Measurements from ENCODE around the gene SLC18A3.

Gene SLC18A3

DNA sequence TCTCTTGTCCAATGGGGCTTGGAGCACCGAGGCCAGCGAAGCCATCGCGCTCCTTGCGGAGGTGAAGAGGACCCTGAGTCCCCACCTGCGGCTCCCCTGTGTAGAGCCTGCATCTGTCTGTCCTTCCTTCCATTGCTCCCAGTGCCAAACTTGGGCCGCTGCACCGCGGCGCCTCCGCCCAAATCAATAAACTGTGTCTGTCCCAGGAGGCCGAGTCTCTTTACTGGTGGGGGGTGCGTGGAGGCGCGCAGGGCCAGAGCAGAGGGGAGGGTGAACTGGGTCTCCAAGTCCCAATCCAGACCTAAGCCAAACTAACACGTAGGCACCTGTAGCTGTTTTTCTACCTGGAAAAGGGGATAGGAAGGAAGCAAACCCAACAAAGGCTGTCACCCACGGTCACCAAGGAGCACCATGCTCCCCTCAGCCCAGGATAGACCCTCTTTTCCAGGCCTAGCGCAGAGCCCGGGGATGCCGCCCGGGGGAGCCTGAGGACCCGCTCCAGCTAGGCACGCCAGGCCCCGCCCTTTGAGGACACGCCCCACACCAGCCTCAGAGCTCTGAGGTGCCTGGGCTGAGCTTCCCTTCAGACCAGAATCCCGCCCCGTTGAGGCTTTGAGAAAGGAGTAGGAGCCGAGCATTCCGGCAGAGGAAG is 2.5 kb downstream of the SLC18A3 start:
- DNase-seq: no peak

DNA sequence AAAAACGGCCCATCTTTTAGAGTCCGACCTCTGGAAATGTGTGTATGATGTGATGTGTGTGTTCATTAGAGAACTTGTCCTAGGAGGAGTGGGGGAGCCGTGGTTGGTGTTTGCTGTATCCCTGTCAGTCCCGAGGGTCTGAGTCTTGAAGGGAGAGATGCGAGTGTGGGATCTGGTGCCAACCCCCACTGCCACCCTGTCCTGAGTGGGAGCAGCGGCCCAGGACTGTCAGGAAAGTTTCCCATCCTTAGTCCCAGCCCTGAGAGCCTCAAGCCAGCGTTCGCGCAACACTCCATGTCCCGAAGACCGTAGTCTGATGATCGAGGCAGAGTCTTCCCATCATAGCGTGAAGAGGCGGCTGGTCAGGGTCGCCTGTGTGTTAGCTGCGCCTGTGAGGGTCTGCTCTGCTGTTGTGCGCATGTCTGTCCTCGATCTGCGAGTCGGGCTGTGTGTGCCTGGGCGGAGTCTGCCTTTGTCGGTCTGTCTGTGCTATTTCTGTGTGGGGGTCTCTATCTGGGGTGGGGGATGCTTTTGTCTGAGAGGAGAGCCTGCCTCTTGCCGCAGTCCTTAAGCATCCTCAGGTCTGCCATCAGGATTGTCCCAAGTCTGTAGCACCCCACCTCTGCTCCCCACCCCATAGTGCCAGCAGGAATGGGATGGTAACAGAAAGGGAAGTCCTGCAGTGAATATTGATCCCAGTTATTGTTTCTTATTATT is 3.2 kb downstream of the SLC18A3 start:
- no peak for DNase-seq

DNA sequence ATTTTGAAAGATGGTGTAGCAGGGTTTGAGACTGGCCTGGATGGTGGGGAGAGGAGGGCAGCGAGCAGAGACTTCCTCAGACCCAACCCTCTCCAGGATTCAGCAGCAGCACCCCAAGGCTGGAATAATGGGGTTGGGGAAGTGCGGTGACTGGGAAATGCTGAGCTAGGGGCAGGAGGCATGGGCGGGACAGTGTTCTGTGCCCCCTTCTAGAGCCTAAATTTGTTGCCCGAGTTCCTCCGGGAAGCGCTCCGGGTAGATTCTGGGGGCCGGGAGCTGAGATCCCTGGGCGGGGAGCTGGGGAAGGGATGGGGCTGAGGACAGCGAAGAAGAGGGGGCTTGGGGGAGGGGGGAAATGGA is 3.8 kb downstream of the SLC18A3 start, which contains the start of gene CHAT:
Gene CHAT (plus strand): TSS at position 156 of the 360 bp plus-strand sequence. CDS start 153 bp downstream, at position 309.
- DNase-seq: no peak

DNA sequence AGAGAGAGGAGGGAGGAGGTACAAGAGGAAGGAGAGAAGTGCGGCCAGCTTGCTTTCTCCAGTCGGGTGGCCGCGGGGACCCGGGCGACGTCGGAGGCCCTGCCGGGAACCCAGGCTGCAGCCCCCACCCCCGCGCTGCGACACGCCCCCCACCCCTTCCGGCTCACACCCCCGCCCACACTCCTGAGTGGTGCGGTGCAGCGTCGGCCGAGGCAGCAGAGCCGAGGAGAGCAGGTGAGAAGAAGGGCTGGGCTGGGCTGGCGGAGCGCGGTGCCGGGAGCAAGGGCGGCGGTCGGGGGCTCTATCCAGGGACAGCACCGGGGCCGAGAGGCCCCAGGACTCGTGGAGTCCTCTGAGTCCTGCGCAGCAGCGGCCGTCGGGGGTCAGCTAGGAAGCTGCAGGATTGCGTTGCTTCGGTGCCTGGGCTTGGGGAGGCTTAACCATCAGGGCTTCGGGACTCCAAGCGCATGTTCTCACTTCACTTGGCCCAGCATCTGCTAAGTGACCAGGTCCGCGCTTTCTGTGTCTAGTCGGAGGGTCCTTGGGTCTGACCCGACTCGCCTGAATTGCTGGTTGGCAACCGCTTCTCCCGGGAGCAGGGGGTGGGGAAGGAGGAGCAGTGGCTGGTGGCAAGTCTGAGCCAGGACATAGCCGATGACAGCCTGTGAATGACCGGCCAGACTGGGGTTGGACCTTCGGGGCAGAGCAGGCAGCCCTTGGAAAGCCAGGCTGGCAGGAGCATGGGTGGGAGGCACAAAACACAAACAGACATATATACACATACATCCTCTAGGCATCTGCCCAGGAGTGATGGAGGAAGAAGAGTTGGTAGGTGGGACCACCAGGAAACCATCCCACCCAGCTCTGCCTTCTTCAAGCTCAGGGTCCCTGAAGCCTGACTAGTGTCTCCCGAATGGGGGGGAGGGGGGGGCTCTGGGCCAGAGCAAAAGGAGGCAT is 4.4 kb downstream of the SLC18A3 start:
- DNase-seq: no peak

DNA sequence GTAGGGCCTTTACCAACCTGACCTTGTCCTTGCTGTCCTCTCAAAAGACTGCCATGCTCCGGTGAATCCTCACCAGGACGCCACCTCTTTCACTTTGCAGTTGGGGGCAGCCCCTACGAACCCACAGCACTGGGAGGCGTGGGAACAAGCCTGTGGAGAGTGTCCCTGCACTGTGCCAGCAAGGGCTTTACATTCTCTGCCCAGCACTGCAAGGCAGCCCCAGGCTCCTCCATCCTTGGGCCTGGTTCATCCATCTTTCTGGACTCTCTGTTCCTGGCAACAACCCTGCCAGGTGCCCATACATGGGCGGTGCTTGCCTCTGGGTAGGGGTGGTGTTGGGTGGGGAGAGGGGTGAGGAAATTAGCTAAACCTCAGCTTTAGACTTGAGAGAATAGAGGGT is 5.1 kb downstream of the SLC18A3 start:
- no peak for DNase-seq

DNA sequence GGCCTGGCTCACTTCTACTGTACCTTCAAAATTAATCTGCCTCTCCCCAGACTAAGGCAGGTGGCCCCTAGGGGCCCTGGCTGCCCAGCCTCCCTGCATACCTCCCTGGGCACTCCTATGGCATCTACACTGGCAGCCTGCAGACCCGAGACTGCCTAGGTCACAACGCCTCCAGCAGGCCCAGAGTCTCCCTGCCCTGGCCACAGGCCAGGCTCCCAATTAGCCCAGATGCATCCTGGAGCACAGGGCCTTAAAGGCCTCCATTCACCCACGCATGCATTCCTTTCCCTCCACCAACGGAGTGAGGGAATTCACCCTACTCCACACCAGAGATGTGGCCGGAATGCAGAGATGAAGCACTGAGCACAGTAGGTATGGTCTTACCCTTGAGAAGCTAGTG is 5.6 kb downstream of the SLC18A3 start:
- no peak for DNase-seq

DNA sequence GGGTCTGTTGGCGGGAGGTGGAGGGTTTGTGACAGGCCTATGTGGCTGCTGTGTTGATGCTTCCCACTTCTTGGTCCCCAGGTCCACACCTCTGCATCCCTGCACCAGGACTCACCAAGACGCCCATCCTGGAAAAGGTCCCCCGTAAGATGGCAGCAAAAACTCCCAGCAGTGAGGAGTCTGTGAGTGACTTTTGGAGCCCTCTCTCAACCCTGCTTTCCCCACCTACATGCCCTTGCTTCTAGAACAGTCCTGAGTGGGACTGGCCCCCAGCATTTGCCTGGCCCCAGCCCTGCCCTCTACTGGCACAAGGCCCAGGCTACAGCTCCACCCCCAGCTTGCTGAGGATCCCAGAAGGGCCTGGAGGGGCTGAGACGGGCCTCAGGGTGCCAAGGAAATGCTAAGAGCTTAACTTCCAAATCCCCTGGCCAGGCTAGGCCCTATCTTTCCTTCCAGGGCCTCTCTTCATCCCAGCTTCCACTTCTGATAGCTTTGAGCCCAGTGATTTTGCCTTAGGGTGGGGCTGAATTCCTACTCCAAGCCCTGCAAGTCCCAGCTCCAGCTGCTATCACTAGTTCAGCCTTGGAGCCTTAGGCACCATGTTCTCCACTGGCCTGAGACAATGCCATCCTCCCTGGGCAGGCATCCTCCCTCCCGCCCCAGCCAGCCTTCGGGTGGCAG is 6.5 kb downstream of the SLC18A3 start:
- no peak for DNase-seq

DNA sequence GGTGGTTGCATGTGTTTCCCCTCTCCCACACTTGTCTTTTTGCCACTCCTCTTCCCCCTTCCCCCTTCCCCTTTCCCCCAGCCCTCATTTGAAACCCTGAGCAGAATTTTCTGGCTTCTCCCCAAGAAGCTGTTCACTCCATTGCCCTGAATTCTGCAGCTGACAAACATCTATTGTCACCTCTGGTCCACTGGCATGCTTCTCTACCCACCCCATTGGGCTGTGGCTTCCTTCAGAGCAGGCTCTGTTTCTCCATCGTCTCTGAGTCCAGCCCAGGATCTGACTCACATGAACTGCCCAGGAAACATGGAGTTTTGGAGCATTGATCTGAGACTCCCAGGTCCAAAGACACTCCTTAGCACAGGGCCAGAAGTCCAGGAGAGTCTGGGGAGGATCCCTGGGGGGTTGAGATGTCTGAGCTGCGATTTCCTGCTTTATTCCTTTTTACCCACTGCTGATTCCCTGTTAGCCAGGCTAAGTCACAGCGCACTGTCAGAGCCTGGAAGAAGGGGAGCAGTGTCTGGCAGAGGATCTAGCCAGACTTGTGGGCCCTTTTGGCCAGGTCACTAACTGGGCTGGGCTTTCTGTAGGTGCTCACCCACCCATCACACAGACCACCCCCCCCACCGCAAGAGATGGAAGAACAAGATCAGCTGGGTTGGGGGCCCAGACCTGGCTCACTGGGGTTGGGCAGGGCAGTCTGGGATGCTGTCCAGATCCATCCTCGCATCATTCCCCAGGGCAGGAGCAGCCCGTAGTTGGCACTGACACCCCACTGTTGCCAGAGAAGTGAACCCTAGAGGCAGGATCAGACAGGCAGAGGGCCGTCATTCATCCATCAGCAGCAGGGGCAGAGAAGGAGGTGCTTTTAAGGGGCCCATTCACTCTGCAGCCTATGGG is 7.3 kb downstream of the SLC18A3 start:
- DNase-seq: no peak

DNA sequence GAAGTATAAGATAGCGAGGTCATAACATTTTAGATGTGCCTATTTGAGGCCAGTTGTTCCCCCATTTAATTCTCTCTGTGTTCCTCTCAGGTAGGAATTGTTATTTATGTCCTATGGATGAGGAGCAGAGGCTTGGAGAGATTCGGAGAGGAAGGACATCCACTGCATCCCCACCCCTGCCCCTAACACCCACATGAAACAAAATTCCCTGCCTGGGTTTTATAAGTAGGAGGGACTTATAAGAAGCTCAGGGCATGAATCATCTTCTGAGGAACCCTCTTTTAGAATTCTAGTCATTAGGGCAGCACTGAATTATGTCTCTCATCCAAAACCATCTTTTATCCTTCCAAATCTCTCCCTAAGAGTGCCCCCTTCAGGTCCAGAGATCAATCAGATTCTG is 8.7 kb downstream of the SLC18A3 start:
- DNase-seq: no peak

DNA sequence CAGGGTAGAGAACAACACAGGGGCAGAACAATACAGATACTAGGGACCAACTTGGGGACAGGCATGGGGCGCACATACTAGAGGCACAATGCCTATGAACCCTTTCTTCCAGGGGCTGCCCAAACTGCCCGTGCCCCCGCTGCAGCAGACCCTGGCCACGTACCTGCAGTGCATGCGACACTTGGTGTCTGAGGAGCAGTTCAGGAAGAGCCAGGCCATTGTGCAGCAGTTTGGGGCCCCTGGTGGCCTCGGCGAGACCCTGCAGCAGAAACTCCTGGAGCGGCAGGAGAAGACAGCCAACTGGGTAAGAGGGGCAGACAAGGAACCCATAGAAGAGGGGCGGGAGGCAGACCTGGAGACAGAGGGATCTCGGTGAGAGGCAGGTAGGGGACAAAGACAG is 9.5 kb downstream of the SLC18A3 start:
- DNase-seq: no peak

DNA sequence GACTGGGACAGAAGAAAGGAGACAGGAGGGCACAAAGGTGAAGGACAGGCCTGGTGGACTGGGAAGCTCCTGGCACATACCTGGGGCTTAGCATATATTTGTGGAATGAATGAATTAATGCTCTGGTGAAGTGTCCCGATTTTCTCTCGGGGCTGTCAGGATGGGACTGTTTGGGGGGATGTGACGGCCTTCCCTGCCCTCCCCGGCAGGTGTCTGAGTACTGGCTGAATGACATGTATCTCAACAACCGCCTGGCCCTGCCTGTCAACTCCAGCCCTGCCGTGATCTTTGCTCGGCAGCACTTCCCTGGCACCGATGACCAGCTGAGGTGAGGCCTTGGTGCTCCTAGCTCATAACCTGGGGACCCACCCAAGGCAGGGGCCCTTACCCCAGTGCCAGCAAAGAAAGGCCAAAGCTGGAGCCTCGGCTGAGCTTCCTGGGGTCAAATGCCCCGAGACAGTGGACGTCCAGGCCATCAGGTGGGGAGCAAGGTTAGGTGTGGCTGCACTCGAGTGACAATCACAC is 10.2 kb downstream of the SLC18A3 start:
- DNase-seq: no peak

DNA sequence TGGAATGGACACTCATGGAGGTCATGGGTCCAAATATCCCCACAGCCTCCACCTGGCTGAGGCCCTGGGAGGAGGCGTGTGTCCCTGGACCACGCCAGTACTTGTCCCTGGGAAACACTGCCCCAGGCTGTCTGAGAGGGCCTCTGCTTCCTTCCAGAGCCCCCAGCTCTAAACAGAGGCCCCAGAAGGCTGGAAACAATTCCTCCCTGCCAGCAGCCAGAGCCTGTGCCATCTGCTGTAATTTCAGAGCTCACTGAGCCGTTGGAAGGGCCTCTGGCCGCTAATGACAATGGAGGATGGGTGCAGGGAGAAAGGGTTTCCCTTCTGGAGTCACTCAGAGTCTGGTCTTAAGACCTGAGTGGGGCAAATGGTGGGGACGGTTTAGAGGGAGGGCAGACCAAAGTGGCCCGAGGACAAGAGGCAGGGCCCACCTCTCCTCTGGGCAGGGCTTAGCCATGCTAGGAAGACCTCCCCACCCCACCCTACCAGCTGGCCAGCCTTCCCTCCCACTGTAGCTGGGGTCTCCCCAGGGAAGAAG is 10.8 kb downstream of the SLC18A3 start:
- DNase-seq: no peak

DNA sequence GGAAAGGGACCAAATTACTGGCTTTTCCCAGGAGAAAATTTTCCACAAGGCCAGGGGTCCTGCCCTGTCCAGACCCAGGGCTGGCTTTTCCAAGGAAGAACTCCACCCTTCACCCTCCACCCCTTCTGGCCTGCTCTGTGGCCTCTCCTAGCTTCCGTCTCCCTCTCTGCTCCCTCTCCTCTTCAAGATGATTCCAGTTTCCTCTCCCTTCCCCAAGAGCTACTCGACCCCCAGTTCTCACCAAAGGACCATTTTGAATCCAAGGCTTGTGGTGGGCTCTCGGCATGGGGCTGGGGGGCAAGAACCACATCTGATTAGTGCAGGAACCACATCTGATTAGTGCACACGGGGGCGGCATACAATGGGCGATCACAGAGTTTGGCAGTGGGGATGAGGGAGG is 11.5 kb downstream of the SLC18A3 start:
- no peak for DNase-seq

DNA sequence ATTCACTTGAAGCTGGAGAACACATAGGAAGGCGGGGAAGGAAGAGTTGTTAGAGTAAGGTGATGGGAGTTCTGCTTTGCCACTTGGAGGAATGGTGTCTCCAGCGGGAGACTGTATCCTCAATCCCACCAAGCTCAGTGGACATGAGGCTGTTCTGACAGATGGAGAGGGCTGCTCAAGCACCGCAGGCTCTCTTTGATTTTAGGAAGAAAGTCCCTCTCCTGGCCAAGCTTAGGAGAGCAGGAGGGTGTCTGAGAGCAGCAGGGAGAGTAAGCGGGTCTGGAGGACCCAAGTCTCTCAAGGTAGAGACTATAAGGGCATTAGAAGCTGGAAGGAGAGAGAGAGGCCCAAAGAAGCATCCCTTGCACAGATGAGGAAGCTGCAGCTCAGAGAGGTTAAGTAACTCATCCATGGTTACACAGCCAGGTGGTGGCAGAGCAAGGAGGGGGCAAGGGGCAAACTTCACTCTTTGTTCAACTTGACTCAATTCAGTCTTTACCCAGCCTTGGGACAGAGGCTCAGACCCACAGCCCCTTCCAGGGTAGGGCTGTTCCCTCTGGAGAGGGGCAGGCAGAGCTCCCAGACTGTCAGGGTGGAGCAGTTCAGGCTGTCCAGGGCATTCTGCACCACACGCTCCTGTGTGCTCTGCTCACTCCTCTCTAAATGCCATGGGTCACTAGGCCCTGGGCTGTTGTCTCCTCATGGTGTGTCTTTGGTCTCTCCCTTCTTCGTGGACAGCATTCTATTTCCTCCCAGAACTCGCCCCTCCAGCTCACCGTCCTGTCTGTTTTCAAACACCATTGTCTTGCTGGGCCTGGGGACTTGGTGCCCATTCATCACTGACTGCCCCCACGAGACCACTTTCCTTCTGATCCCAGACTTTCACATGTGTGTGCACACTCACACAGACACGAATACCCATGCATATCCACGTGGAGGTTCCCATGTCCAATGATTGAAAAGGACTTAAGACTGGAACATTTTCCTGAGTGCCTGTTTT is 12.6 kb downstream of the SLC18A3 start:
- no peak for DNase-seq

DNA sequence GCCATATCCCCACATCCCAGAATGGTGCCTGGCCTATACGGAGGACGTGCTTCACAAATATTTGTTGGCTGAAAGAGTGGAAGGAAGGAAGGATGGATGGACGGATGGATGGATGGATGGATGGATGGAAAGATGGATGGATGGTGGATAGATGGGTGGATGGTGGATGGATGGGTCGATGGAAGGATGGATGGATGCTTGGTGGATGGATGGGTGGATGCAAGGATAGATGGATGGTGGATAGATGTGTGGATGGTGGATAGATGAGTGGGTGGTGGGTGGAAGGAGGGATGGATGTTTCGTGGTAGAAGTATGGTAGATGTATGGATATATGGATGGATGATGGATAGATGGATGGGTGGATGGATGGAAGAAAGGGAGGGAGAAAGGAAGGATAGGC is 14.5 kb downstream of the SLC18A3 start:
- DNase-seq: no peak

DNA sequence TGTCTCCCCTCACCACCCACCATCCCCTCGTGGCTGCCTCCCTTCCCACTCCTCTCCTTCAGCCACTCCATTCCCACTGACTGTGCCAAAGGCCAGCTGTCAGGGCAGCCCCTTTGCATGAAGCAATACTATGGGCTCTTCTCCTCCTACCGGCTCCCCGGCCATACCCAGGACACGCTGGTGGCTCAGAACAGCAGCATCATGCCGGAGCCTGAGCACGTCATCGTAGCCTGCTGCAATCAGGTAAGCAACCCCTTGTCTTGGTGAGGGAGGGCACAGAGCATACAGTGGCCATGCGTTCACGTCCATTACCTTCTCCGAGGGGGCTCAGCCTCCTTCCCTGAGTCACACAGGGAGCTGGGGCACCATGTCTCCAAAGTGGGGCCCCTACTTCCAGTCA is 15.3 kb downstream of the SLC18A3 start:
- DNase-seq: no peak

DNA sequence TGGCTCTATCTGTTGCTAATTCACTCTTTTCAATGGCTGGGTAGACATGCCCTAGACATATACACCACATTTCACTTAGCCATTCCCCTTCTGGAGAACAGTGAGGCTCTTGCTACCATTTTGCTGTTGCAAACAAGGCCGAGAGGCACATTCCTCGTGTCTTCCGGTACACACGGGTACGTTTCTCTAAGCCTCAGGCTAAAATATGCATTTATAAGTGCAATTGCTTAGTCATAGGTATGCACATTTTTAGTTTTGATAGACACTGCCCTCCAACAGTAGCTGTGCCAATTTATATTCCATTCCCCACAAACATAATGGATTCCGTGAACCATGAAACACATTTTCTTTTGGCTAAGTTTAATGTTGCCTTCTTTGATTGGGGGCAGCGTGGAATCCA is 16.9 kb downstream of the SLC18A3 start:
- no peak for DNase-seq

DNA sequence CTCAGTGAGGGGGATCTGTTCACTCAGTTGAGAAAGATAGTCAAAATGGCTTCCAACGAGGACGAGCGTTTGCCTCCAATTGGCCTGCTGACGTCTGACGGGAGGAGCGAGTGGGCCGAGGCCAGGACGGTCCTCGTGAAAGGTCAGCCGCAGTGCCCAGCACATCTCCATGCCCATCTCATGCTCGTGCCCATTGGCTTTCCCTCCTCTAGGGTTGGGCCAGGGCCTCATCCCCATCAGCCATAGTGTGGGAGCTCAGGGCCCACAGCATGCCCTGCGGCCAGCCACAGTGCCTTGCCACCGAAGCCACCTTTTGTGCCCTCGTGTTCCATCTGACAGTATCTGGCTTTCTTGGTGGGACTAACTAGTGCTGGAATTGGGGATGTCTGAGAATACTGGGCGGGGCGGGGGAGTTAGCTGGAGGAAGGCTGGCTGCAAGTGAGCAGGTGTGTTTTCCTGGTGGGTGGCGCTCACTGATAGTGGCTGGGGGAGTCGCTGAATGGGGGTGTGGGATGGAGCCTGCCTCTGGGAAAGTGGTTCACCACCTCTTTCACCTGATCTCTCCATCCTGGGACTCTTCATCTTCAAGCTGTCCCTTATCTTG is 17.6 kb downstream of the SLC18A3 start:
- DNase-seq: no peak

DNA sequence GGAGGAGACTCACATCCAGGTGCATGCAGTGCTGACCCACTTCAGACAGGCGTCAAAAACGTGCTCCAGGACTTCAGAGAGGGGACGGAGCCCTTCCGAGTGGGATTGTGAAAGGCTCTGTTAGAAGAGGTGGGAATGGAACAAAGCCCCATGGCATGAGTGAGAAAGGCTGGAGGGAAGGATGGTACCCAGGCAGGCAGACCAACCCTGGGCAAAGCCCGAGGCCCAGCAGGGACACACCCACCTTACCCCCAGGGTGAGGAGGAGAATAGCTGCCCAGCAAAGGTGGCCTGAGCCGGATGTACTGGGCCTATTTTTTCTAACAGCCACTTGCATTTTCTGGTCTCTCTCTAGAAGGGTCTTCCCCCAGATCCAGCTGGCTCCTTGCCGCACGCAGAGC is 18.5 kb downstream of the SLC18A3 start:
- DNase-seq: no peak
